Stimulated activated CD8-positive, alpha-beta memory T cell treated with anti-CD3 and anti-CD28 coated beads, Interleukin-4, amount 100 ng/mL, for 24 hours (primary cell): Measurements from ENCODE around the gene CENPQ.

Experiments
- DNase-seq: peaks from one replicate; pipeline ENCODE4 v3.0.0-alpha.2; 2020; ENCODE audit warnings: low read depth

Gene CENPQ

GRCh38 chr6:49506569-49507111 lies 43.5 kb downstream of the CENPQ start:
- DNase-seq, result no peak

- DNase-seq, result no peak
These were observed 46.2 kb downstream of the CENPQ start for GRCh38 chr6:49509342-49509741.

- no peak for DNase-seq
These were observed 50.2 kb downstream of the CENPQ start for GRCh38 chr6:49513153-49513989.

GRCh38 chr6:49514571-49515484 lies 51.7 kb downstream of the CENPQ start:
- DNase-seq, result no peak

GRCh38 chr6:49515485-49516146 lies 52.4 kb downstream of the CENPQ start:
- DNase-seq, result no peak

GRCh38 chr6:49516147-49516505 lies 53.0 kb downstream of the CENPQ start:
- DNase-seq, result no peak

- no peak for DNase-seq
These were observed 54.7 kb downstream of the CENPQ start for GRCh38 chr6:49517919-49518318.

GRCh38 chr6:49519660-49520059 lies 56.5 kb downstream of the CENPQ start:
- DNase-seq, result no peak

GRCh38 chr6:49522710-49523593 lies 59.8 kb downstream of the CENPQ start:
- DNase-seq, result no peak

- no peak for DNase-seq
These were observed 60.7 kb downstream of the CENPQ start for GRCh38 chr6:49523901-49524300.

- DNase-seq, result no peak
These were observed 61.4 kb downstream of the CENPQ start for GRCh38 chr6:49524541-49524940.

- DNase-seq, result no peak
These were observed 63.4 kb downstream of the CENPQ start for GRCh38 chr6:49526598-49526997.

GRCh38 chr6:49527320-49527719 lies 64.2 kb downstream of the CENPQ start:
- no peak for DNase-seq

- no peak for DNase-seq
These were observed 65.4 kb downstream of the CENPQ start for GRCh38 chr6:49528571-49528970.

GRCh38 chr6:49530141-49530776 lies 67.1 kb downstream of the CENPQ start:
- no peak for DNase-seq

GRCh38 chr6:49531774-49532569 lies 68.8 kb downstream of the CENPQ start:
- DNase-seq, result no peak

- DNase-seq, result no peak
These were observed 72.6 kb downstream of the CENPQ start for GRCh38 chr6:49535795-49536194.

- DNase-seq, result no peak
These were observed 75.9 kb downstream of the CENPQ start for GRCh38 chr6:49539102-49539501.

- DNase-seq, result no peak
These were observed 77.4 kb downstream of the CENPQ start for GRCh38 chr6:49540614-49541013.

- DNase-seq, result no peak
These were observed 78.1 kb downstream of the CENPQ start for GRCh38 chr6:49541210-49541724.
